Upper lobe of right lung (tissue), 1 donor: ENCODE results near the gene ECI1. TPM values are rescaled to one million over a fixed set of nuclear protein-coding genes. Genes with fewer than 3 reads are reported as not detected.
"Not testable (repeated sequence)": the region's sequence is repeated elsewhere in the genome, so short reads cannot be mapped to it uniquely, and the experiment has no call there.

Experiments used
- ATAC-seq: fragments of 200-7000 bp; cut with Tn5 transposase; one replicate; pipeline ENCODE4 v1.9.1; 2020; ENCODE audit warnings: mild to moderate bottlenecking, moderate library complexity
- DNase-seq: peaks from one replicate; pipeline ENCODE4 v3.0.0-alpha.2; 2020
- H3K27ac ChIP-seq: fragments of 200-600 bp; one replicate; pipeline ENCODE4 v1.8.0; 2022
- H3K27me3 ChIP-seq: fragments of 200-600 bp; one replicate; pipeline ENCODE4 v1.8.0; 2022; ENCODE audit warnings: mild to moderate bottlenecking
- H3K36me3 ChIP-seq: fragments of 200-600 bp; one replicate; pipeline ENCODE4 v1.8.0; 2022
- H3K4me1 ChIP-seq: fragments of 200-600 bp; one replicate; pipeline ENCODE4 v1.8.0; 2022
- H3K4me3 ChIP-seq: fragments of 200-600 bp; one replicate; pipeline ENCODE4 v1.8.0; 2022; ENCODE audit warnings: mild to moderate bottlenecking
- H3K9me3 ChIP-seq: fragments of 200-600 bp; one replicate; pipeline ENCODE4 v1.8.0; 2022
- CTCF ChIP-seq: fragments of 200-600 bp; IDR thresholded peaks from one replicate; pipeline ENCODE4 v1.8.0; 2022; ENCODE audit warnings: antibody characterized with exemption
- intact Hi-C: fragments of 100-400 bp; cut with DNase I; formaldehyde crosslinking; loops from one replicate; pipeline ENCODE4 v1.11.0; 2022
- total RNA-seq: library from RNA; stranded (reverse); fragmentation: NEBNext Ultra II Directional; extraction: Animal tissue kit (Norgen Biotek cat#: 25700); gene quantifications from one replicate; pipeline ENCODE4 v1.2.1, GENCODE V29; 2021
- donor health status: DM: no; HTN: yes; CAD: no; lungs with severe emphysema.

ECI1 gene
- total RNA-seq, 1 donor from 2014 or later = 46.2 TPM

- H3K9me3 ChIP-seq = no peaks in the 10 kb centered on the region
- H3K27ac ChIP-seq = no peak overlapping the region
- intact Hi-C loops = no loop called here
- DNase-seq = no peak
- TF ChIP-seq CTCF = no peak
- H3K27me3 ChIP-seq = no peaks in the 10 kb centered on the region
- no peak for ATAC-seq
- H3K4me3 ChIP-seq = no peak overlapping the region
- H3K4me1 ChIP-seq = peaks cover 3% of the 10 kb centered on the region
- H3K36me3 ChIP-seq = peaks cover 95% of the 10 kb centered on the region
These were observed 8.9 kb upstream of the ECI1 start for GRCh38 chr16:2260250-2260649.

GRCh38 chr16:2258530-2258929, 7.1 kb upstream of the ECI1 start:
- H3K4me1 ChIP-seq, H3K27ac ChIP-seq, H3K9me3 ChIP-seq, ATAC-seq, H3K27me3 ChIP-seq, DNase-seq, intact Hi-C loops, H3K4me3 ChIP-seq: not testable (repeated sequence)
- peaks cover 100% of the 10 kb centered on the region for H3K36me3 ChIP-seq

GRCh38 chr16:2257726-2258125, 6.3 kb upstream of the ECI1 start:
- Histone ChIP-seq H3K27ac (no peak overlapping the region), H3K9me3 (no peaks in the 10 kb centered on the region), H3K4me3 (no peak overlapping the region), H3K27me3 (no peaks in the 10 kb centered on the region), H3K36me3 (peaks cover 100% of the 10 kb centered on the region), H3K4me1 (no peaks in the 10 kb centered on the region)
- DNase-seq (no peak), ATAC-seq (no peak)
- no peak for TF ChIP-seq CTCF
- intact Hi-C loops = no loop called here

GRCh38 chr16:2256531-2257140, 5.2 kb upstream of the ECI1 start:
- no peak for TF ChIP-seq CTCF
- ATAC-seq = no peak
- DNase-seq = no peak
- H3K4me1 ChIP-seq = peaks cover 6% of the 10 kb centered on the region
- no peaks in the 10 kb centered on the region for H3K9me3 ChIP-seq
- intact Hi-C loops = no loop called here
- H3K36me3 ChIP-seq = peaks cover 91% of the 10 kb centered on the region
- H3K27me3 ChIP-seq = no peaks in the 10 kb centered on the region
- H3K27ac ChIP-seq = no peak overlapping the region
- no peak overlapping the region for H3K4me3 ChIP-seq

- no peak for TF ChIP-seq CTCF
- DNase-seq (no peak), ATAC-seq (no peak)
- H3K27me3 ChIP-seq = no peaks in the 10 kb centered on the region
- peaks cover 58% of the 10 kb centered on the region for H3K36me3 ChIP-seq
- H3K4me3 ChIP-seq = no peak overlapping the region
- no peaks in the 10 kb centered on the region for H3K9me3 ChIP-seq
- peaks cover 16% of the 10 kb centered on the region for H3K4me1 ChIP-seq
- intact Hi-C loops = no loop called here
- no peak overlapping the region for H3K27ac ChIP-seq
These were observed 1.9 kb upstream of the ECI1 start for GRCh38 chr16:2253293-2253692.

- intact Hi-C loops = no loop called here
- TF ChIP-seq CTCF = no peak
- Histone ChIP-seq H3K27me3 (no peaks in the 10 kb centered on the region), H3K9me3 (no peaks in the 10 kb centered on the region), H3K27ac (no peak overlapping the region), H3K4me3 (no peak overlapping the region), H3K36me3 (peaks cover 53% of the 10 kb centered on the region), H3K4me1 (peaks cover 16% of the 10 kb centered on the region)
- ATAC-seq = no peak
- DNase-seq = no peak
These were observed 1.4 kb upstream of the ECI1 start for GRCh38 chr16:2252806-2253148.
